ENCODE measurements around the gene CHN1. TPM values are rescaled to one million over a fixed set of nuclear protein-coding genes. Genes with fewer than 3 reads are reported as not detected.

Gene CHN1
- total RNA-seq, 1 donor from 2014 or later, result 7.3 TPM

DNA sequence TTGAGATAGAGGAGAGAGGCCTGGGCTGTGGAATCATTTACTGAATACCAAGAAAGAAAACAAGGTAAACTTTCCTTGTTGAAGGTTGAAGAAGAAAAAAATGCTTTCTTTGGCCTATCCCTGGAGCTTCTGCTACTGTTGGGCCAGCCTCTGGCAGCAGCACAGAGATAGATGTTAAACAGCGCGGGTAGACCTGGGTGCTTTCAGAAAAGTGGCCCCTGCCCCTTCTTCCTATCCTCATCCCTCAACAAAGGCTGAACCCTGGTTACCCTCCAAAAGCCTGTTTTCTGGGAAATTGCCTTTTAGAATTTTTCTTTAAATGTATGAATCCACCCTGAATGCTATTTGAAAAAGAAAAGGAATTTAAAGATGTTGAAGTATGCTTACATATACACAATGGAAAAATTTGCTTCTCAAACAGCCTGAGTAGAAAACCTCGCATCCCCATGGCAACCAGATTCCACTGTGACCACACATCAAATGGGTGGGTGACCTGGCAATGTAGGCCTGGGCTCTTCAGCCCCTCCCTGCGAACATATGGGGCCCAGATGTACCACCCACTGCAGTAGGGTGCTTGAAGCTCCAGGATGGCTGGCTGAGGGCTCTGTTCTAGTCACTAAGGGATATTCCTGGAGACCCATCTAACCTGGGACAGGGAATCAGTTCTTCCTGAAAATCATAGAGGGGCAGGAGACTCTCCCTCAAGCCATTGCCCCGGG is 217.5 kb downstream of the CHN1 start:
- H3K9me3 Mint-ChIP-seq, result no peaks in the 10 kb centered on the region
- H3K27ac Mint-ChIP-seq, result peak overlapping the region; percentile 13
- DNase-seq (ENCODE audit: low spot score), result no peak
- H3K4me1 Mint-ChIP-seq (ENCODE audit: low read depth), result peaks cover 16% of the 10 kb centered on the region
- no peaks in the 10 kb centered on the region for H3K27me3 Mint-ChIP-seq (ENCODE audit: low read depth)
- intact Hi-C loops (cut with micrococcal nuclease), result no loop called here
- H3K36me3 Mint-ChIP-seq (ENCODE audit: low read depth), result no peaks in the 10 kb centered on the region
- H3K4me3 Mint-ChIP-seq (ENCODE audit: low read depth), result no peak overlapping the region

DNA sequence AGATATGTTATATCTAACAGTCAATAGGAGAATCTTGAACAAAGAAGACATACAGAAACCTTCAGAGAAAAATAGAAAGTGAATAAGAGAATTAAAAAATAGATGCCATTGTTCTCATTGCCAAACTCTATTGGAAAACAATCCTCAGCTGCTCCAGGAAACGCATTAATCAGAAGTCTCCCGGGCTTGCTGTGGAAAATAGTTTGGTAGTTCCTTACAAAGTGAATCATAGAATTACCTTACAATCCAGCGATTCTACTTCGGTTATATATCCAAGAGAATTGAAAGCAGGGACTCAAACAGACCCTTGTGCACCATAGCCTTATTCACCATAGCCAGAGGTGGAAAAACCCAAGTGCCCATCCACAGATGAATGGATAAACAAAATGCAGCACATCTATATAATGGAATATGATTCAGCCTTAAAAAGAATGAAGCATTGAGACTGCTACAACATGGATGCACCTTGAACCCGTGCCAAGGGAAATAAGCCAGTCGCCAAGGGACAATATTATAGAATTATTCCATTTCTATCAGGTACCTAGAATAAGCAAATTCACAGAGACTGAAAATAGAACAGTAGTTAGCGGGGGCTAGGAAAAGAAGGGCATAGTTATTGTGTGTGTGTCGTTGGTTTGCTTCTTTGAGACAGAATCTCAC is 219.0 kb downstream of the CHN1 start:
- no peak for DNase-seq (ENCODE audit: low spot score)

DNA sequence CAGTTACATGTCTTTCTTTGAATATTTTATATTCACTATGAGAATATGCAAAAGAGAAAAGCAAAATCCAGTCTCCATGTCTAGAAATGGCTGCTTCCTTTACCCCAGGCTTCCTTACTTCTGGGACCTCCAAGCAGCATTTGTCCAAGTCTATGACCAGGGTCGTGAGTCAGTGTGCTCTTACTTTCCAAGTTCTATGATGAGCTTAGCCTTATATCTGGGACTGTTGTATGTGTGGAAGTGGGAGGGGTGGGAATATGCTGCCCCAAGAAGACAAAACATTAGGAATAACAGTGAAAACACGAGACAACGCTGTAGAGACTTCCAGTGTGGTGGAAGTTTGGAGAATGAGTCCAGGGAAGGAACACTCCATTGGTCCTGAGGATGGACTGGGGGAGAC is 219.7 kb downstream of the CHN1 start:
- Mint-ChIP-seq H3K4me3 (ENCODE audit: low read depth) (no peak overlapping the region), H3K4me1 (ENCODE audit: low read depth) (peaks cover 14% of the 10 kb centered on the region), H3K9me3 (no peaks in the 10 kb centered on the region), H3K36me3 (ENCODE audit: low read depth) (no peaks in the 10 kb centered on the region), H3K27ac (no peak overlapping the region), H3K27me3 (ENCODE audit: low read depth) (no peaks in the 10 kb centered on the region)
- intact Hi-C loops (cut with micrococcal nuclease), result no loop called here
- DNase-seq (ENCODE audit: low spot score), result no peak

More for the DNA sequence above, 219.0 kb downstream of the CHN1 start:
- no peaks in the 10 kb centered on the region for H3K9me3 Mint-ChIP-seq
- no peak overlapping the region for H3K4me3 Mint-ChIP-seq (ENCODE audit: low read depth)
- H3K27ac Mint-ChIP-seq, result no peak overlapping the region
- intact Hi-C loops (cut with micrococcal nuclease), result no loop called here
- peaks cover 12% of the 10 kb centered on the region for H3K4me1 Mint-ChIP-seq (ENCODE audit: low read depth)
- H3K27me3 Mint-ChIP-seq (ENCODE audit: low read depth), result no peaks in the 10 kb centered on the region
- no peaks in the 10 kb centered on the region for H3K36me3 Mint-ChIP-seq (ENCODE audit: low read depth)

DNA sequence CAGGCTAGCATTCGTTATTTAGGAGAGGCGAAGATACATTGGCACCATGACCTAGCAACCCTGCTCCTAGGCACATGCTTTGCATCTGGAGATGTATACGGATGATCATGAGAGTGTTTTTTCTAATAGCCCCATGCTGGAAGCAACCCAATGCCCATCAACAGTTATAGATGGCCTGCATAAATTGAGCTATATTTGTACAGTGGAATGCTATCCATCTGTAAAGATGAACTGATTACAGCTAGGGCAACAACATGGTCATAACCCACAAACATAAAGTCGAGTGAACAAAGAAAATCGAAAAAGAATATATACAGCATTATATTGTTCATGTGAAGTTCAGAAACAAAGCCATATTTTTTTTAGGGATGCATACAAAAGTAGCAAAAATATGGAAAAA is 220.3 kb downstream of the CHN1 start:
- Mint-ChIP-seq H3K4me1 (ENCODE audit: low read depth) (peaks cover 17% of the 10 kb centered on the region), H3K27ac (no peak overlapping the region), H3K4me3 (ENCODE audit: low read depth) (no peak overlapping the region), H3K36me3 (ENCODE audit: low read depth) (no peaks in the 10 kb centered on the region), H3K27me3 (ENCODE audit: low read depth) (no peaks in the 10 kb centered on the region), H3K9me3 (no peaks in the 10 kb centered on the region)
- intact Hi-C loops (cut with micrococcal nuclease), result no loop called here
- DNase-seq (ENCODE audit: low spot score), result no peak

DNA sequence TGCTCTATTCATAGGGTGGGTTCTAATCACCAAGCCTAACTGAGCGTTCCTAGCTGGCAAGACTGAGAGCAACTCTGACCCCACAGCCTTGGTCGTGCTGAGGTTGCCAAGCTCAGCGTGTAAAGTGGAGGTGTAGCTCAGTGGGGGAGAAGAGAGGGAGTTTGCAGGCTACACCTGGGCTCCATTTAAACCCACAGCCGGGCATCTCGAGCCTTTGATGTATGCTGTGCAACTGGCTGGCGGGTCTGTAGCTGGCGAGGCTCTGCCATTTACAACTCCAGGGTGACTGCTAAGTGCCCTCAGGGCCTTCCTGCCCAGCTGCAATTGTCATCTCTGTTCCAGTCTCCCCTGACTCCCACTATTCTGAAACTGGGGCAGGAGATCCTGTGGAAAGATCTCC is 220.9 kb downstream of the CHN1 start:
- intact Hi-C loops (cut with micrococcal nuclease), result no loop called here
- H3K4me1 Mint-ChIP-seq (ENCODE audit: low read depth), result peaks cover 20% of the 10 kb centered on the region
- H3K4me3 Mint-ChIP-seq (ENCODE audit: low read depth), result no peak overlapping the region
- no peaks in the 10 kb centered on the region for H3K36me3 Mint-ChIP-seq (ENCODE audit: low read depth)
- H3K27ac Mint-ChIP-seq, result no peak overlapping the region
- H3K9me3 Mint-ChIP-seq, result no peaks in the 10 kb centered on the region
- no peak for DNase-seq (ENCODE audit: low spot score)
- H3K27me3 Mint-ChIP-seq (ENCODE audit: low read depth), result no peaks in the 10 kb centered on the region

DNA sequence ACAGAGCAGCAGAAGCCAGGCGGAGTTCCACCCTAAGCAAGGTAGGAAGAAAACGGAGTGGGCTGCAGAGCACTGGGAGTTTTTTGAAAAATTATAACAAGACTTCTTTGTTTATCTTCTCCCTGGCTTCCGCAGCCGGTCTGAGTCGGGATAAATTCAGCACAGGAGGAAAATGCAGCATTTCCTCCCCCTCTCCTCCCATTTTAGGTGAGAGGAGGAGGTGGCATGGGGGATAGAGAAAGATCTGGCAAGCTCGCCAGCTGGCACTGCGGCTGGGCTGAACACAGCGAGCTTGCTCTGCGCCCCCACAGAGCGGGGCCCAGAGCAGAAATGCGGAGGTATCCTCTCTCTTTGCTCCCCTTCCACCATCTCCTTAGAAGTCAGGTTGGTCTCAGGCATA is 223.2 kb downstream of the CHN1 start:
- Mint-ChIP-seq H3K27me3 (ENCODE audit: low read depth) (no peaks in the 10 kb centered on the region), H3K4me1 (ENCODE audit: low read depth) (peaks cover 30% of the 10 kb centered on the region), H3K27ac (no peak overlapping the region), H3K4me3 (ENCODE audit: low read depth) (no peak overlapping the region), H3K9me3 (no peaks in the 10 kb centered on the region), H3K36me3 (ENCODE audit: low read depth) (no peaks in the 10 kb centered on the region)
- intact Hi-C loops (cut with micrococcal nuclease), result no loop called here
- DNase-seq (ENCODE audit: low spot score), result no peak

DNA sequence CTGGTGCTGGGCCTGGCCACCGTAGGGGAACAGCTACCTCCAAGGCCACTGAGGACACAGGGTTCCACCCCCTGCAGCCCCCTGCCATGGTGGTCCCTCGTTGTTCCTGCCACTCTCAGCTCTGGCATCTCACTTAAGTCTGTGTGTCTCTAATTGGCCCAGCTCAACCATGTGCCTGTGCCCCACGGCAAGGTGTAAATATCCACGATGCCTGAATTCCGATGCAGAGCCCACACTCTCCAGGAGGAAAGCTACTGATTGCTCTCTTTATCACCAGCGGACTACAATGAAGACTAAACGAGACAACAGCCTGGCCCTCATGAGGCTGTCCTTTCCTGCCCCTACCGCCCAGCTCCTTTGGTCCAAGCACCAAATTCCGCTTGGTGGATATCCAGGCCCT is 223.9 kb downstream of the CHN1 start:
- Mint-ChIP-seq H3K27ac (no peak overlapping the region), H3K9me3 (no peaks in the 10 kb centered on the region), H3K36me3 (ENCODE audit: low read depth) (no peaks in the 10 kb centered on the region), H3K4me3 (ENCODE audit: low read depth) (no peak overlapping the region), H3K27me3 (ENCODE audit: low read depth) (no peaks in the 10 kb centered on the region), H3K4me1 (ENCODE audit: low read depth) (peaks cover 33% of the 10 kb centered on the region)
- no peak for DNase-seq (ENCODE audit: low spot score)
- intact Hi-C loops (cut with micrococcal nuclease), result no loop called here

DNA sequence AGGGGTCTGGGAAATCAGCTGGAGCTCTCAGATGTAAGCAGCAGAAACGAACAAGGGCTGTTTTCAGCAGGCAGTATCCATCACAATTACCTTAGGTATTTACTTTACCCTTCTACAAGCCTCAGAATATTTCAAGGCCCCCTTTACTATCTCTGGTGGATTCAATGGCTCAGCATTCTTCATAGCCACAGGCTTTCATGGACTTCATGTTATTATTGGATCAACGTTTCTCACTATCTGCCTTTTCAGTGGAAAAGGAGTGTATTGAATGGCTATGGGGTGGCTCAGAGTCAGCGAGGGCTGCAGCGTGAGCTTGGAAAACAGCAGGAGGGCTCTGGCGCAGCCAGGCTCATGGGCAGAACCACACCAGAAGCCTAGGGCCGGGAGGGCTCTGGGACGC is 224.3 kb downstream of the CHN1 start:
- no peak for DNase-seq (ENCODE audit: low spot score)
- H3K36me3 Mint-ChIP-seq (ENCODE audit: low read depth), result no peaks in the 10 kb centered on the region
- H3K27ac Mint-ChIP-seq, result no peak overlapping the region
- peaks cover 36% of the 10 kb centered on the region for H3K4me1 Mint-ChIP-seq (ENCODE audit: low read depth)
- intact Hi-C loops (cut with micrococcal nuclease), result no loop called here
- no peaks in the 10 kb centered on the region for H3K9me3 Mint-ChIP-seq
- no peaks in the 10 kb centered on the region for H3K27me3 Mint-ChIP-seq (ENCODE audit: low read depth)
- no peak overlapping the region for H3K4me3 Mint-ChIP-seq (ENCODE audit: low read depth)

DNA sequence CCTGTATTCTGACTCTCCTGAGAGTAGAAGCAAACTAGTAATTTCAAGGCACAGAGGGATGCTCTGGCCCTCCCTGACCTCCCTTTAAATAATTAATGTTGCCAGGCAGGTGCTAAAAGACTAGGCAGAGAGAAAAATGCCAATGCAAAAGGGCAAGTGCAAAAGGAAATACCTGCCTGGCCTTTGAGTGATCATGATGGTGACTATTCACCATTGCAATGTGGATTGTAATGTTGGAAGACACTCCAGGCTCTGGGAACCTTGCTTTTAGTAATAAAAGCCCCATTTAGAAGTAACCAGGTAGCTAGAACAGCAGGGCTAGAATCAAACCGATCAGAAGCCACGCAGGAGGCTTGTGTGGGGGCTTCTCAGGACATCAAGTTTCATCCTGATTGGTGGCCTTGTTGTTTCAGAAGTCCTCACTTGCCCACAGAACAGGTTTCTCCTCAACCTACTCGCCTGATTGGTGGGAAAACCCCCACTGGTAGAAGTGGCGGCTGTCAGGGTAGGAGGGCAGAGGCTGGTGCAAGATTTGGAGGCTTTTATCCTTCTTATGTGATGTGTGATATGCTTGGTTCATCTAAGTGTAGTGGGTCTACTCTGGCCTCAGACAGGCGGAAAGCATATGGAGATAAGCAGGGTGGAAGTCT is 224.9 kb downstream of the CHN1 start:
- Mint-ChIP-seq H3K27ac (no peak overlapping the region), H3K9me3 (no peaks in the 10 kb centered on the region), H3K36me3 (ENCODE audit: low read depth) (no peaks in the 10 kb centered on the region), H3K27me3 (ENCODE audit: low read depth) (no peaks in the 10 kb centered on the region), H3K4me1 (ENCODE audit: low read depth) (peaks cover 39% of the 10 kb centered on the region), H3K4me3 (ENCODE audit: low read depth) (no peak overlapping the region)
- intact Hi-C loops (cut with micrococcal nuclease), result no loop called here
- no peak for DNase-seq (ENCODE audit: low spot score)

DNA sequence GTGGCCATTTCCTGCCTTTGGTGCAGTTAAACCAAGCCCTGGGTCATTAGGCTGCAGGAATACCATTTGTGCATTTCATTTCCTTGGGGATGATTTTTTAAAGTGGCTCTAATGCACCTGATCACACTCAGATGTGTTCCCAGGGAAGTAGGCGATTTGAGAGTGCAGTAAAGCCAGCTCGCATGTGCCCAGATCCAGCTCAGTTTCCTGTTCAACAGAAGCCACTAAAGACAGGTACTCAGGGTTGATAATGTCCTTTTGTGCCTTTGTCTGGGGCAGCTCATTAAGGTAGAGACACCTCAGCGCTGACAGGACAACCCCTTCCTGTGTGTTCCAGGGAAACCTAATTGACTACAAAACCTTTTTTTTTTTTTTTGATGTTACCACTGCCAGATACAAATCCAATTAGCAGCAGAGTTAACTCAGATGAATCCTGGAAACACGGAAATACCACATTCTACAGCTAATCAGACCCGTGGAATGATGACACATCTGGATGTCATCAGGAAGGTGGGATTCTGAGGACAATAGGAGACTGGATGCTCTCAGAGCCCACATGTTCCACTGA is 225.7 kb downstream of the CHN1 start:
- intact Hi-C loops (cut with micrococcal nuclease), result loop anchor here (2.0 to 5.0 kb wide), 3 partner anchors 15 to 123 kb away; no protein-coding TSS in a partner anchor
- H3K27ac Mint-ChIP-seq, result peak overlapping the region; percentile 87
- no peak overlapping the region for H3K4me3 Mint-ChIP-seq (ENCODE audit: low read depth)
- no peaks in the 10 kb centered on the region for H3K27me3 Mint-ChIP-seq (ENCODE audit: low read depth)
- DNase-seq (ENCODE audit: low spot score), result no peak
- no peaks in the 10 kb centered on the region for H3K36me3 Mint-ChIP-seq (ENCODE audit: low read depth)
- no peaks in the 10 kb centered on the region for H3K9me3 Mint-ChIP-seq
- H3K4me1 Mint-ChIP-seq (ENCODE audit: low read depth), result peaks cover 39% of the 10 kb centered on the region

DNA sequence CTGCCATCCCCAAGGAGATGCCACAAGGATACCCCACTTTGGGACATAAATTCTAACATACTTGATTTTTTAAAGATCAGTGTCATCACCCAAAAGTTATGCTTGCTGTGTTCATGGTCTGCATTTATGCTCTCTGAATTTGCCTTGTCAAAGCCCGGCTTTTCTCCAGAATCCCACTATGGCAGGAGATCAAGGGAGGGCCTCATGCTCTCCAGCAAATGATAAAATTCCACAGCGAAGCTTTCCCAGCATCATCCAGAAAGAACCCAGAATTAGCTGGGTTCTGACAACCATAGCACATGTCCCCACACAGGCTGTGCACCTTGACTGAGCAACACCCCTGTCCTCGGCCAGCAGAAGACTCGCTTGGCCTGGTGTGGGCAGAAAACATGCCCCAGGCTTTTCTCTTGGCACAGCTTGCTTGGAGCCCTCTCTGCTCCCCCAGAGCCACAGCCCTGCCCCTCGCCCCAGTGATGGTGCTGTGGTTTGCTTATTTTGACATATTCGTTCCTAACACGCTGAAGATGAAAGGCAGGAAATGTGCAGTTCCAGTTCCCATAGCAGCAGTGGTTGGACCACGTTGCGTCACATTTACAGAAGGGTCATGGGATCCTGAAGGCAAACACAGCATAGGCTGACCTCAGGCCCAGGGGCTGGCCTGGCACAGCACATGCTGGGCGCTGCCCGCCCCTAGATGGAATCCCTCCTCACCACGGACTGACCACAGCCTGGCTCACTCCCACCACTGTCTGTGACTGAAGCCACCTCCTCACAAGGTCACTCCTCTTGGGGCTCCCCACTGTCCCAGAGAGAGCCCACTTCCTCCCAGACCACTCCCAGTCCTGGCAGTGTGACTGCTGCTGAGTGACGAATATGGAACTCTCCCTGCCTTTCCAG is 226.8 kb downstream of the CHN1 start:
- no peaks in the 10 kb centered on the region for H3K27me3 Mint-ChIP-seq (ENCODE audit: low read depth)
- peaks cover 39% of the 10 kb centered on the region for H3K4me1 Mint-ChIP-seq (ENCODE audit: low read depth)
- H3K9me3 Mint-ChIP-seq, result no peaks in the 10 kb centered on the region
- intact Hi-C loops (cut with micrococcal nuclease), result loop anchor here (1.0 to 5.0 kb wide), 4 partner anchors 16 to 124 kb away; no protein-coding TSS in a partner anchor
- H3K27ac Mint-ChIP-seq, result peak overlapping the region; percentile 87
- peak; percentile 76 for DNase-seq (ENCODE audit: low spot score)
- no peak overlapping the region for H3K4me3 Mint-ChIP-seq (ENCODE audit: low read depth)
- no peaks in the 10 kb centered on the region for H3K36me3 Mint-ChIP-seq (ENCODE audit: low read depth)

DNA sequence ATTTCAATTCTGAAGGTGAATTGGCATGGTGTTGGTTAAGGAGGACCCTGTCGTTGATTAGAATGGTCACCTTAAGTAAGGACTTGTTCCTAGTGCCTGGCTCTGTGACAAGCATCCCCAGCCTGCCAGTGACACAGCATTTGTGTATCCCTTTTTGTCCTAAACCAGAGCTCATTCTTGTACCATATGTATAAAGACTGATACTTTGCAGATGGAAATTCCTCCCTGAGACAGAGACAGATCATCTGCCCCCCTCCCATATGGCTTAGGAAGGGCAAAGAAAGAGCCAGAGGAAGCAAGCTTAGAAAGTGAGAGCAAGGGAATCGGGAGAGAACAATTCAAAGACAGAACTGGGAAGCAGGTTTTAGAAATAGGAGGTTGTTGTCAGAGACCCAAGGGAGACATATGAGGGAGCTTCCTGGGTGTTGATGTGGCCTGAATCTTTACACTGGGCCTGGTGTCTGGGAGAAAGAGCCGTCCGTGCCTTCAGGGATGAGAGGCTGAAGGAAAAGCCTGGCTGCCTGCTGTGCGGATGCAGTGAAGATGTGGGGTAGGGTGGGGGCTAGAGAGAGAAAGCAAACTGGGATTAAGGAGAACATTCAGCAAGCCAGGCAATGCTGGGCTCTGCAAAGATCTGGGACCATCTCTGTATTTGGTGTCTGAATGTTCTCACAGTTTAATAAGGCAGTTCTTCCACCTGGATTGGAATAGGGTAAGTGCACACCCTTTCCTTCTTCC is 227.7 kb downstream of the CHN1 start:
- peak overlapping the region; percentile 87 for H3K27ac Mint-ChIP-seq
- no peak overlapping the region for H3K4me3 Mint-ChIP-seq (ENCODE audit: low read depth)
- no peaks in the 10 kb centered on the region for H3K27me3 Mint-ChIP-seq (ENCODE audit: low read depth)
- DNase-seq (ENCODE audit: low spot score), result no peak
- no peaks in the 10 kb centered on the region for H3K36me3 Mint-ChIP-seq (ENCODE audit: low read depth)
- no peaks in the 10 kb centered on the region for H3K9me3 Mint-ChIP-seq
- peaks cover 39% of the 10 kb centered on the region for H3K4me1 Mint-ChIP-seq (ENCODE audit: low read depth)
- intact Hi-C loops (cut with micrococcal nuclease), result loop anchor here (1.0 to 5.0 kb wide), 4 partner anchors 17 to 125 kb away; no protein-coding TSS in a partner anchor
